ENCODE data around the gene DLGAP1. TPM values are rescaled to one million over a fixed set of nuclear protein-coding genes. Genes with fewer than 3 reads are reported as not detected.
A peak's percentile ranks its signal among the peaks of the same experiment; 100 is the strongest.

The DLGAP1 gene
- total and polyA plus RNA-seq, 4 donors = 0.54 to 11.8 (median 3.1) TPM

DNA sequence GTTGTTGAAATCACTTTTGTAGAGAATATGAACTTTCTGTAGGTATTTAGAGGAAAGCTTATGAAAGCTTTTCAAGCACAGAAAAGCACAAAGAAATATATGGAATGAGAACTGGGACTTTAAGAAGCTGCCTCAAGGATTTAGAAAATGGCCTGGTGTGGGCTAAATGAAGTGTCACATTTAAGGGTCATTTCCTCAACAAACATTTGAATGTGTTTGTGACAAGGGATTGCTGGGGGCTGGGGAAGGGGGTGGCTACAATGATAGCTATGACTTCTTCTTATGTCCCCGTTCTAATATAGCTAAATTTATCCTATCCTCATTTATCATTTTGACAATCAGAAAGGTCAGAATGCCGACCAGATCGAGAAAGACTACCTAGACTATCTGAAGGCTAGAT, 69.2 kb downstream of the DLGAP1 start:
- no peak for ATAC-seq (ENCODE audit: insufficient read depth, low FRiP score)
- H3K4me1 ChIP-seq (ENCODE audit: control insufficient read depth in 5 of 5, insufficient read depth in 5 of 5, low read length in 5 of 5) = peaks cover 0 to 25% (median 0%) of the 10 kb centered on the region in 5 donors
- no peak overlapping the region for H3K9ac ChIP-seq (ENCODE audit: insufficient read depth in 1 of 2, low read length in 2 of 2)
- DNase-seq = peak; percentile 72 to 94 (median 93)
- TF ChIP-seq, protein P1, sequence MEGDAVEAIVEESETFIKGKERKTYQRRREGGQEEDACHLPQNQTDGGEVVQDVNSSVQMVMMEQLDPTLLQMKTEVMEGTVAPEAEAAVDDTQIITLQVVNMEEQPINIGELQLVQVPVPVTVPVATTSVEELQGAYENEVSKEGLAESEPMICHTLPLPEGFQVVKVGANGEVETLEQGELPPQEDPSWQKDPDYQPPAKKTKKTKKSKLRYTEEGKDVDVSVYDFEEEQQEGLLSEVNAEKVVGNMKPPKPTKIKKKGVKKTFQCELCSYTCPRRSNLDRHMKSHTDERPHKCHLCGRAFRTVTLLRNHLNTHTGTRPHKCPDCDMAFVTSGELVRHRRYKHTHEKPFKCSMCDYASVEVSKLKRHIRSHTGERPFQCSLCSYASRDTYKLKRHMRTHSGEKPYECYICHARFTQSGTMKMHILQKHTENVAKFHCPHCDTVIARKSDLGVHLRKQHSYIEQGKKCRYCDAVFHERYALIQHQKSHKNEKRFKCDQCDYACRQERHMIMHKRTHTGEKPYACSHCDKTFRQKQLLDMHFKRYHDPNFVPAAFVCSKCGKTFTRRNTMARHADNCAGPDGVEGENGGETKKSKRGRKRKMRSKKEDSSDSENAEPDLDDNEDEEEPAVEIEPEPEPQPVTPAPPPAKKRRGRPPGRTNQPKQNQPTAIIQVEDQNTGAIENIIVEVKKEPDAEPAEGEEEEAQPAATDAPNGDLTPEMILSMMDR (IDR thresholded peaks at IDR 0.05; ENCODE audit: control extremely low read depth, extremely low read depth) = no peak
- no peaks in the 10 kb centered on the region for H3K27me3 ChIP-seq (ENCODE audit: control insufficient read depth in 3 of 3, insufficient read depth in 3 of 3, low read length in 2 of 3)
- WGBS, 2 donors = 47 to 49% methylated on average over 3 of the region's 3 CpGs
- H3K27ac ChIP-seq (ENCODE audit: low read depth in 1 of 2, low read length in 1 of 2) = no peak overlapping the region
- no peak overlapping the region for H3K4me3 ChIP-seq
- no peaks in the 10 kb centered on the region for H3K36me3 ChIP-seq (ENCODE audit: control insufficient read depth in 4 of 4, insufficient read depth in 4 of 4, low read length in 4 of 4)
- no peaks in the 10 kb centered on the region for H3K9me3 ChIP-seq (ENCODE audit: control insufficient read depth in 4 of 4, insufficient read depth in 3 of 4, low read length in 3 of 4)

DNA sequence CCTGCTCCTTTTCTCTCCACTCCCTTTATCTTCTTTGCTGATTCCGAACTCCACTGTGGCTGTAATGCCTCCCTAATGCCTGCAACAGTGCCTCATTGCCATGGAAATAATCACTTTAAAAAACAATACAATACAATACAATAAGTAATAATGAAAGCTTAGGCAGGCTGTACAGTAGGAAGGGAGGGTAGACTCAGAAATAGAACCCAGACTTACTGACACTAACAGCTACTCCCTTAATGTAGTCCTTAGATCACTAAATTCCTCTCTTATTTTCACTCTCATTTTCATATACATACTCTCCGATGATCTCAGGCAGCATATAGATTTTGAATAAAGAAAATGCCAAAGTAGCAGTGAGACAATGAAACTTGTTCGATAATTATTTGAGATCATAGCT, 70.2 kb downstream of the DLGAP1 start:
- ATAC-seq (ENCODE audit: insufficient read depth, low FRiP score) (no peak), DNase-seq (peak; percentile 14 to 64 (median 44))
- H3K4me3 ChIP-seq = no peak overlapping the region
- no peak overlapping the region for H3K9ac ChIP-seq (ENCODE audit: insufficient read depth in 1 of 2, low read length in 2 of 2)
- H3K36me3 ChIP-seq (ENCODE audit: control insufficient read depth in 4 of 4, insufficient read depth in 4 of 4, low read length in 4 of 4) = no peaks in the 10 kb centered on the region
- no peak overlapping the region for H3K27ac ChIP-seq (ENCODE audit: low read depth in 1 of 2, low read length in 1 of 2)
- peaks cover 0 to 25% (median 0%) of the 10 kb centered on the region in 5 donors for H3K4me1 ChIP-seq (ENCODE audit: control insufficient read depth in 5 of 5, insufficient read depth in 5 of 5, low read length in 5 of 5)
- 24 to 34% methylated on average over 3 of the region's 3 CpGs for WGBS, 2 donors
- no peaks in the 10 kb centered on the region for H3K9me3 ChIP-seq (ENCODE audit: control insufficient read depth in 4 of 4, insufficient read depth in 3 of 4, low read length in 3 of 4)
- H3K27me3 ChIP-seq (ENCODE audit: control insufficient read depth in 3 of 3, insufficient read depth in 3 of 3, low read length in 2 of 3) = no peaks in the 10 kb centered on the region
- TF ChIP-seq, protein P1 (IDR thresholded peaks at IDR 0.05; ENCODE audit: control extremely low read depth, extremely low read depth) = no peak

DNA sequence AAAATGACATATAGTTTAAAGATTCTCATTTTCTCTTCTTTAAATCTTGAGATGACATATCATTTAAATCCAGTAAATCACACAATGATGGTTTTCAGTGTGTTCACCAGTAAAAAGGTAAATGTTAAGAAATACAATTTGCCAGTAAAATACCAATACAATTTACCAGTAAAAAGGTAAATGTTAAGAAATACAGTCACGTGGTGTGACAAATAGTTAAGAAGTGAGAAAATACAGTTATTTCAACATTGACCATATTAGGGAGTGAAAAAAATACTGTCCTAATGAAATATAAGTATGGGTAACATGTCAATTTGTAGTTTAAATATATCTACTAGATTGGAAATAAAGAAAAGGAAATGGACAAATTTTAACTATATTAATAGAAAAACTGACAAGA, 80.5 kb downstream of the DLGAP1 start:
- DNase-seq (no peak), ATAC-seq (ENCODE audit: insufficient read depth, low FRiP score) (no peak)
- Histone ChIP-seq H3K27me3 (ENCODE audit: control insufficient read depth in 3 of 3, insufficient read depth in 3 of 3, low read length in 2 of 3) (no peaks in the 10 kb centered on the region), H3K27ac (ENCODE audit: low read depth in 1 of 2, low read length in 1 of 2) (no peak overlapping the region), H3K36me3 (ENCODE audit: control insufficient read depth in 4 of 4, insufficient read depth in 4 of 4, low read length in 4 of 4) (no peaks in the 10 kb centered on the region), H3K4me3 (no peak overlapping the region), H3K9me3 (ENCODE audit: control insufficient read depth in 4 of 4, insufficient read depth in 3 of 4, low read length in 3 of 4) (no peaks in the 10 kb centered on the region), H3K4me1 (ENCODE audit: control insufficient read depth in 5 of 5, insufficient read depth in 5 of 5, low read length in 5 of 5) (no peaks in the 10 kb centered on the region), H3K9ac (ENCODE audit: insufficient read depth in 1 of 2, low read length in 2 of 2) (no peak overlapping the region)
- 69 to 89% methylated on average over 1 of the region's 1 CpG for WGBS, 2 donors
- TF ChIP-seq, protein P1 (IDR thresholded peaks at IDR 0.05; ENCODE audit: control extremely low read depth, extremely low read depth) = no peak

DNA sequence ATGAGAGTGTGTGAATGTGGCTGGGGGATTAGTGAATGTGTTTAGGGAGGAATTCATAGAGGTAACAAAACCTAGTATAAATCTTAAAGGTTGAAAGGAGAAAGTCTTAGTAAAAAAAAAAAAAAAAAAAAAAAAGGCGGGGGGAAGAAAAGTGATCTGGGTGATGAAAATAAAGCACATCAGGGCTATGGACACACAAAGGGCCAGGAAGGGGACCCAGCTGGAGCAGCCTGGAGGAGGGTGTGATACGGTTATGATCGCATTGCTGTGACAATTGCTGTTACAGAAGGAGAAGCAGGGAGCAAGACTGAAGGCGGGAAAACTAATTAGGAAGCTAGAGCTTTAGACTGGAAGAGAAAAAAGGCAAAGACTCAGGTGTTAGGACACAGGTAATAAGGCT, 85.4 kb downstream of the DLGAP1 start:
- DNase-seq = no peak
- Histone ChIP-seq H3K27me3 (ENCODE audit: control insufficient read depth in 3 of 3, insufficient read depth in 3 of 3, low read length in 2 of 3) (no peaks in the 10 kb centered on the region), H3K36me3 (ENCODE audit: control insufficient read depth in 4 of 4, insufficient read depth in 4 of 4, low read length in 4 of 4) (no peaks in the 10 kb centered on the region), H3K4me3 (no peak overlapping the region), H3K9me3 (ENCODE audit: control insufficient read depth in 4 of 4, insufficient read depth in 3 of 4, low read length in 3 of 4) (no peaks in the 10 kb centered on the region), H3K4me1 (ENCODE audit: control insufficient read depth in 5 of 5, insufficient read depth in 5 of 5, low read length in 5 of 5) (no peaks in the 10 kb centered on the region), H3K9ac (ENCODE audit: insufficient read depth in 1 of 2, low read length in 2 of 2) (no peak overlapping the region), H3K27ac (ENCODE audit: low read depth in 1 of 2, low read length in 1 of 2) (no peak overlapping the region)
- WGBS, 2 donors = 66 to 86% methylated on average over 3 to 4 of the region's 4 CpGs
- TF ChIP-seq, protein P1 (IDR thresholded peaks at IDR 0.05; ENCODE audit: control extremely low read depth, extremely low read depth) = no peak
- ATAC-seq (ENCODE audit: insufficient read depth, low FRiP score) = no peak

Data from lung (tissue), 12 donors.